Uterus (tissue), 2 donors: Measurements from ENCODE around the gene PYGM.

Source experiments
- POLR2A ChIP-seq, 2 donors: fragments of 450-650 bp; IDR thresholded peaks; one replicate each; pipeline ENCODE4 v1.6.1; 2016; ENCODE audit warnings: antibody characterized with exemption in 2 of 2, mild to moderate bottlenecking in 1 of 2, moderate library complexity in 1 of 2
- TF ChIP-seq, protein P1 (sequence below), 4 experiments: fragments of 200-600 bp in 2 of 4; fragments of 450-650 bp in 2 of 4; sonication (generic) in 2 of 4; IDR thresholded peaks; one replicate each; pipeline ENCODE4 v1.5.1; 2016 to 2019; ENCODE audit warnings: antibody characterized with exemption in 4 of 4, mild to moderate bottlenecking in 2 of 4, moderate library complexity in 1 of 4

GRCh38 chr11:64714666-64715065 is 45.1 kb downstream of the PYGM start:
- TF ChIP-seq, protein P1, sequence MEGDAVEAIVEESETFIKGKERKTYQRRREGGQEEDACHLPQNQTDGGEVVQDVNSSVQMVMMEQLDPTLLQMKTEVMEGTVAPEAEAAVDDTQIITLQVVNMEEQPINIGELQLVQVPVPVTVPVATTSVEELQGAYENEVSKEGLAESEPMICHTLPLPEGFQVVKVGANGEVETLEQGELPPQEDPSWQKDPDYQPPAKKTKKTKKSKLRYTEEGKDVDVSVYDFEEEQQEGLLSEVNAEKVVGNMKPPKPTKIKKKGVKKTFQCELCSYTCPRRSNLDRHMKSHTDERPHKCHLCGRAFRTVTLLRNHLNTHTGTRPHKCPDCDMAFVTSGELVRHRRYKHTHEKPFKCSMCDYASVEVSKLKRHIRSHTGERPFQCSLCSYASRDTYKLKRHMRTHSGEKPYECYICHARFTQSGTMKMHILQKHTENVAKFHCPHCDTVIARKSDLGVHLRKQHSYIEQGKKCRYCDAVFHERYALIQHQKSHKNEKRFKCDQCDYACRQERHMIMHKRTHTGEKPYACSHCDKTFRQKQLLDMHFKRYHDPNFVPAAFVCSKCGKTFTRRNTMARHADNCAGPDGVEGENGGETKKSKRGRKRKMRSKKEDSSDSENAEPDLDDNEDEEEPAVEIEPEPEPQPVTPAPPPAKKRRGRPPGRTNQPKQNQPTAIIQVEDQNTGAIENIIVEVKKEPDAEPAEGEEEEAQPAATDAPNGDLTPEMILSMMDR (IDR thresholded peaks at IDR 0.05), result no peak
- TF ChIP-seq POLR2A (IDR thresholded peaks at IDR 0.05), result no peak
